SU-DHL-6 (cell line): ENCODE measurements around the gene HEBP2.

Source experiments
- CTCF ChIP-seq: fragments of 200-600 bp; sonication (generic); IDR thresholded peaks from one replicate; pipeline ENCODE4 v1.5.1; 2017; ENCODE audit warnings: antibody characterized with exemption, mild to moderate bottlenecking, low read length, moderate library complexity; ENCODE audit not compliant: insufficient read depth, poor library complexity, severe bottlenecking
- EZH2phosphoT487 ChIP-seq: fragments of 200-600 bp; sonication (generic), shearing (Covaris generic); conservative IDR thresholded peaks from 2 replicates; pipeline ENCODE4 v1.6.1; 2018; ENCODE audit warnings: mild to moderate bottlenecking, antibody characterized with exemption, low read length, moderate library complexity, mixed read lengths

DNA sequence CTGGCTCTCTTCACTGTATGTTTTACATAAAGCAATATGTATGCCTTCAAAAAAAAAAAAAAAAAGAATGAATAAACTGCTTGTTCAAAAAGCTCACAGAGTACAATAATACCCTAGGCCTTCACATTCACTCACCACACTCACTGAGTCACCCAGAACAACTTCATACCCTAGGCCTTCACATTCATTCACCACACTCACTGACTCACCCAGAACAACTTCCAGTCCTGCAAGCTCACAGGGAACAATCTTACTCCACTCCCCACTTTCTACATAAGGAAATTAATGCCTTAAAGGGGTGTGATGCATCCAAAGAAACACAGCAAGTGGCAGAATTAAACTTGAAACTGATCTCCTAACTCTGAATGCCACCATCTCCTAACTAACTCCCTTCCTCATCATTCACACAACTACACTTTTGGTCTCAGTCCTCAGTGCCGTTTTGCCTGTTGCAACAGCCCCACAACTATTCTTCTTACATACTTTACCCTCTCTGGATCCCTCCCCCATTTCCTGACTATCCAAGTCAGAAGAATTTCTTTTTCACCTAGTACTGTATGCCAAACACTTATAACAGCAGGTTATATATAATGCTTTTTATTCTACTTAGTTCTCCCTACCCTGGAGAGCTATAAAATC, 61.1 kb downstream of the HEBP2 start:
- TF ChIP-seq CTCF (no peak), EZH2phosphoT487 (no peak)
